Measurements from ENCODE around the gene G6PC1.
"Not testable (repeated sequence)": the region's sequence is repeated elsewhere in the genome, so short reads cannot be mapped to it uniquely, and the experiment has no call there.

Gene G6PC1

GRCh38 chr17:42871647-42872046, 29.0 kb upstream of the G6PC1 start:
- TF ChIP-seq CTCF (conservative IDR thresholded peaks at IDR 0.05) (no peak), ZFX (IDR thresholded peaks at IDR 0.05) (no peak)
- H3K27ac ChIP-seq, result no peak overlapping the region

- TF ChIP-seq ZFX (IDR thresholded peaks at IDR 0.05), result no peak
- TF ChIP-seq CTCF (conservative IDR thresholded peaks at IDR 0.05), result no peak
- H3K27ac ChIP-seq, result no peak overlapping the region
Measured at GRCh38 chr17:42872251-42872965, 28.2 kb upstream of the G6PC1 start.

DNA sequence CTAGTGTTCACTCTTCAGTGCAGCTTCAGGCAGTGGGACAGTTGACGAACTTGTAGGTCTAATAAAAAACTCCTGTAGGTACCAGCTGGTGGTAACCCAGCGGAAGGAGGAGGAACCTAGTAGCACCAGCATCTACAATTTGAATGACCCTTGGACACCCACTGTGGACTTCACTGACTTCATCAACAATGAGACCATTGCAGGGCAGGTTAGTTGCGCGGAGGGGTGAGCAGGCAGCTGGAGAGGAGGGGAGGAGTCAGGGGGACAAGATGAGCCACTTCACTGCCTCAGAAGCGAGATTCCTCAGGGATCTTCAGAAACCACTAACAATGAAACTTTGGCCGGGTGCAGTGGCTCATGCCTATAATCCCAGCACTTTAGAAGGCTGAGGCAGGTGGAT, 27.3 kb upstream of the G6PC1 start:
- no peak overlapping the region for H3K27ac ChIP-seq
- no peak for TF ChIP-seq CTCF (conservative IDR thresholded peaks at IDR 0.05)
- TF ChIP-seq ZFX (IDR thresholded peaks at IDR 0.05), result no peak

- H3K27ac ChIP-seq, result not testable (repeated sequence)
Measured at GRCh38 chr17:42873932-42874695, 26.5 kb upstream of the G6PC1 start.

- TF ChIP-seq ZFX (IDR thresholded peaks at IDR 0.05) (no peak), CTCF (conservative IDR thresholded peaks at IDR 0.05) (no peak)
- H3K27ac ChIP-seq, result no peak overlapping the region
Measured at GRCh38 chr17:42877037-42877436, 23.6 kb upstream of the G6PC1 start.

DNA sequence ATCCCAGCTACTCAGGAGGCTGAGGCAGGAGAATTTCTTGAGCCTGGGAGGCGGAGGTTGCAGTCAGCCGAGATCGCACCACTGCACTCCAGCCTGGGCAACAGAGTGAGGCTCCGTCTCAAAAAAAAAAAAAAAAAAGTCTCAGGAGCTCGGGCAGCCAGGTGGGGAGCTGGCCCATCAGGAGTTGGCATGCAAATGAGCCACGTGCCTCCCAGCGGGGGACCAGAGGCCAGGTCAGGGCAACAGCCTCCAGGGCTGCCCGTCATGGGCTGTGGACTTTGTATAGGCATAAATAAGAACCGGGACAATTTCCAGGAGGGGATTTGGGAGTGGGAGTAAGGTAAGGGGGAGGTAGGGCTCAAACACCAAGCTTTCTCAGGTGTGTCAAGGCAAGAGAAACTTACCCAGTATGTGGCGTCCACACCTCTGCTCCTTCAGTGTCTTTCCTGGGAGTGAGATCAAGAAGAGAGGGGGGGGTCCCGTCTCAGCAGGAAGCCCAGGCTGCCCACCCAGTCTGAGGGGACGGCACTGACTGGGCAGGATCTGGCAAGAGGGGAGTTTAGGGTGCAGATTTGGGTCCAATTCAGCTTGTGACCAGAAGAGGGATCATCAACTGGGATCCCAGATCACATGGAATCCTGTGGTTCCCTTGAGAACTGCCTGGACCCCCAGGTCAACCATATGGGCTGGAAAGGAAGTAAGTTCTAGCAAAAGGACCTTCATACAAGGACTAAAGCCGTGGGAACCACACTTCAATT, 22.3 kb upstream of the G6PC1 start:
- TF ChIP-seq CTCF (conservative IDR thresholded peaks at IDR 0.05), result no peak
- no peak for TF ChIP-seq ZFX (IDR thresholded peaks at IDR 0.05)
- H3K27ac ChIP-seq, result no peak overlapping the region

- TF ChIP-seq CTCF (conservative IDR thresholded peaks at IDR 0.05), result no peak
- TF ChIP-seq ZFX (IDR thresholded peaks at IDR 0.05), result no peak
- no peak overlapping the region for H3K27ac ChIP-seq
Measured at GRCh38 chr17:42878924-42879595, 21.5 kb upstream of the G6PC1 start.

All from C4-2B (cell line).